HG02678 (cell line): ENCODE data around the gene SLAMF9.

ENCODE experiments used
- ATAC-seq: cut with Tn5 transposase; IDR thresholded peaks from one replicate; pipeline ENCODE4 v1.9.1; 2021; ENCODE audit warnings: mild to moderate bottlenecking, moderate library complexity; ENCODE audit not compliant: unreplicated experiment

Gene SLAMF9

DNA sequence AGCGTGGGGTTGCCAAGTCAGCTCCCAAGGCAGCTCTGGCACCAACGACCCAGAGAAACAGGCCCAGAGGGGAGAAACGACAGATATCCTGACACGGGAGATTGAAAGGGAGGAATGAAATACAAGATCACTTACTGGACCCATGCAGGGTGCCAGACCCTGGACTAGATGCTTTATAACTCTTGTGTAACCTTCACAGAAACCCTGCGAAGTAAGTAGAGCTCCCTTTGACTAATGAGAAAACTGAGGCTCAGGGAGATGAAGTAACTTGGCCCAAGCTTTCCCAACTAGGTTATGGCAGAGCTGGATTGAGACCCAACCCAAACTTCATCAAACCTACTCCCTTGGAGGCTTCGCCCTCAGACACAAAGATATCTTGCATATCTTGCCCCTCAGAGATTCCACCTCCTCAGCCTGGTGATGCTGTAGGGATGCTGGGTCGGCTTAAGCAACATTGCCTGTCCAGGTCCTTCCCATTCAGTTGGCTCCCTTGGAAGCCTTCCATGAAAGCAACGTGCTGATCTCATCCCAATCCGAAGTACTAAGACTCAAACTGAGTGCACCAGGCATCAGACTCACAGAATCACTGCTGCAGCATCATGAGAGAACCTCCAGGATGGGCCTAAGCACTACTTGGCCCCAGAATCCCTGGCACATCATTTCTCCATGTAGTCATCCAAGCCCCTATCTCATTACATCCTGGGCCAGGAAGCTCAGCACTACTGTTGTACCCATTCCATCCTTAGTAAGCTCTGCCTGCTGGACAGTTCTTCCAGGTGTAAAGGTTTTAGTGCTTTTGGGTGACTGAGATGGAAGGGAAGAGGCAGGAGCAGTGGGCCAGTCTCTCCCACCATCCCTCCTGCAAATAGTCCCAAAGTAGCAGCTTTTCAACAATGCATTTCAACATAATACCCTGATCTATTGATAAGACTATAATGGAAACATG lies 7.5 kb downstream of the SLAMF9 start:
- ATAC-seq, result no peak

DNA sequence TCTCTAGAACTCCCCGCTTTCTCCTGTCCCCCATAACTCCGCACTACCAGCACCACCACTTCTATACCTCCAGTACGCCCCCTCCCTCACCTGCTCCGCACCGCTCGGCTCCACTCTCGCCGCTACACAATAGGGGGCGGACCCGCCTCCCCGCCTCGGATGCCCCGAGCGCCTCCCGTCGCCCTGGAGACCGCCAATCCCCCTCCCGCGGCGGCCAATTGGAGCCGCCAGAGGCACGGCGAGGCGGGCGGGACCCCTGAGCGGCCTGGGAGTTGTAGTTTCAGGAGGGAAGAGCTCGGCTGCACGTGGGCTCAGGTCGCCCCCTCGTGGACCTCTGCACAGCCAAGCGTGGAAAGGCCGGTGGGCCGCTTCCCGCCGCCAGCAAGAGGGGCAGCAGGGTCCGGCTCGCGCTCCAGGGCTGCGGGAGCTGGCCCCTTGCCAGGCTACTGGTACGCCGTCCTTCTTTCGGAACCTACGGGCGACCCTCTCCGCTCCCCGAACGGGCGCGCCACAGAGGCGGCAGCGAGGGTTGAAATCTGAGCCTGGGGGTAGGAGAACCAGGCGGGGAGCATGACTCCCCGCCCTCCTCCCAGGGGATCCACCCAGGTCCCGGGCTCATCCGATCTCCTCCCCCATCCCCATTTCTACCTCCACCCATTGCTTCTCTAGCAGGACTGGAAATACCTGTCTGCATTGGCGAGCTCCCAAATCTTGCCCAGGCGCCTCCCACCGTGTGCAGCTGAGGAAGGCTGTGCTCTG lies 8.4 kb downstream of the SLAMF9 start, which contains the start of gene IGSF9:
Gene IGSF9, minus strand, starts transcription at position 131 of the 759 bp plus-strand sequence. CDS start 2,159 bp downstream, outside the sequence.
- ATAC-seq, result peak; percentile 75

GRCh38 chr1:159944623-159945455 lies 9.2 kb downstream of the SLAMF9 start:
- ATAC-seq, result no peak

- ATAC-seq, result no peak
Measured at GRCh38 chr1:159943908-159944622, 10.0 kb downstream of the SLAMF9 start.

GRCh38 chr1:159943278-159943640 lies 10.8 kb downstream of the SLAMF9 start:
- no peak for ATAC-seq

- no peak for ATAC-seq
Measured at GRCh38 chr1:159942632-159943277, 11.3 kb downstream of the SLAMF9 start.

GRCh38 chr1:159941591-159942560 lies 12.2 kb downstream of the SLAMF9 start:
- no peak for ATAC-seq

- ATAC-seq, result no peak
Measured at GRCh38 chr1:159941141-159941540, 12.9 kb downstream of the SLAMF9 start.

DNA sequence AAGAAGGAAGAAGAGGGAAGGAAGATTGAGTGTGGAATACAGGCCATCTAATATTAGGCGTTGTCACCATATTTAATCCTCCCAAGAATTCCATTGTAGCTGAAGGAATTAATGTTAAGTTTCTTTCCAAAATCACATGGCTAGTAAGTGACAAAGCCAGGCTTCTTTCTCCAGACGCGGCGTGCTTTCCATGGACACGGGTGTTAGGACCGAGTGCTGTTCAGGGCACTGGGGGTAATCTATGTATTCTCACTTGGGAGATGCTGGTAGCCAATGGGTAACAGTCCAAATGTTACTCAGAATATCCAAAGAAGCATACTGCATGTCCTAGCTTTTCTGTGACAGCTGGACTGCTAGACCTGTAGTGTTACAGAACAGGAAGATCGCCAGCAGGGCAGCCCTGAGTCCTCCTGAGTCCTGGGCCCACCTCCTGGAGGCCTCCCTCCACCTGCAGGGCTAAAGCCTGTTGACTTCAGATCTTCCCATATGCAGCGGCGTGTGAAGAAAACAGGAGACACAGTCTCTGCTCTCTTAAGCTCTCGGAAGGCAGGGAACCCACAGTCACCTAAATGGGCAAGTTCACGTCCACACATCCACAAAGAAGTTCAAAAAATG lies 13.9 kb downstream of the SLAMF9 start:
- ATAC-seq, result no peak

GRCh38 chr1:159939678-159940002 lies 14.4 kb downstream of the SLAMF9 start:
- no peak for ATAC-seq

- ATAC-seq, result no peak
Measured at GRCh38 chr1:159938905-159939677, 14.9 kb downstream of the SLAMF9 start.

- ATAC-seq, result no peak
Measured at GRCh38 chr1:159938211-159938852, 15.7 kb downstream of the SLAMF9 start.

DNA sequence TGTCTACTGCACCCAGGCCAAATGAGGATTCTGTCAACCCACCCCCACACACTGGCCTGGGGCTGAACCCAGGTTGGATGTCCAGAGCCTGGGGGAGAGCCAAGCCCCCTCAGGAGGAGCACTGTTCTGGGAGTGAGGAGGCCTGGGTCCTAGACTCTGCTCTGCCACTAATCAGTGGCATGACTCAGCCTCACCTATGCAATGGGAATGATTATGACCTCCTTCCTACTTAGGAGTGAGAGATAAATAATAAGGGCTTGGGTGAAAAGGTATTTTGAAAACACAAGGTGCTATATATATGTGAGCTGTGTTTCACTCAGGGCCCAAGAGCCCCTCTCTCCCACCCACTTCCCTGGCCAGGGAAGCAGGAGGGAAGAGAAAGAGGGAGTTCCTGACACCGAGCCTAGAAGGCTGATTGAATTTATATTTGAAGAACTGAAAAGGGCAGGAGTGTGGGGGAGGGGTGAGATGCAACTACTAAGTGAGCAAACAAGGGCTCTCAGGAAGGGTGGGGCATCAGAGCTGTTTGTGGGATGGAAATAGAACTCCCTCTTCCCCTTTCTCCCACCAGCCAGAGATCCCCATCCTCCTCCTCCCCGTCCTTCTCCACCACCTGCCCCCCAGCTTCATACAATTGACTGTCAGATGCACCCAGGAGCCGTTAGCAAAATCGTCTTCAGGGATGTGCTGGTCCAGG lies 16.8 kb downstream of the SLAMF9 start:
- no peak for ATAC-seq

- peak; percentile 51 for ATAC-seq
Measured at GRCh38 chr1:159936273-159936904, 17.6 kb downstream of the SLAMF9 start.

DNA sequence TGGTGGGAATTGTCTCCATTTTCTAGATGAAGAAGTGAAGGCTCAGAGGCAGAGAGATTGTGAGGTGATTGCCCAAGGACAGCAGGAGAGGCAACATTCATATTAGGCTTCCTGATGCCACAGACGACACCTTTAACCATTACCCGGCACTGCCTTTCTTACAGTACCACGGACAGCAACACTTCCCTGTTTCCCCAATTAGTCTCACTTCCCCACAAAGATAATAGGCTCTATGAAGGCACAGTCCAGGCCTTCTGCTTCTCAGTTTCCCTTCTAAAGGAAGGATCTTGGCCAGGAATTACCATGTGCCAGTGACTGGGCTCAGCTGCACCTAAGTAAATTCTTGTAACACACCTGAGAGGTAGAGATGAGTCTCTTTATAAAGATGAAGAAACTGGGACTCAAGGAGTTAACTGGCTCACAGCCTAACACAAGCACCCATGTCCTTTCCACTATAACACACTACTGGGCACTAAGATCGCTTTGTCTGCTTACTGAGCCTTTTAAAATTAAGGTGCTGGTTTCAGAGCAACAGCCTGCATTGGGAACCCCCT lies 18.2 kb downstream of the SLAMF9 start:
- no peak for ATAC-seq

GRCh38 chr1:159935305-159935704 lies 18.7 kb downstream of the SLAMF9 start:
- ATAC-seq, result no peak
